WI38 (cell line): Measurements from ENCODE around the gene UNC5B.

Experiments used
- H3K4me3 ChIP-seq: 2 replicates; pipeline ENCODE4 v1.5.1; 2011; ENCODE audit warnings: low read depth, mild to moderate bottlenecking, control low read depth, low read length
- TF ChIP-seq, protein P1 (sequence below): IDR thresholded peaks from 2 replicates; pipeline ENCODE4 v1.5.1; 2012; ENCODE audit warnings: low read depth, mild to moderate bottlenecking, control low read depth, low read length

The UNC5B gene

DNA sequence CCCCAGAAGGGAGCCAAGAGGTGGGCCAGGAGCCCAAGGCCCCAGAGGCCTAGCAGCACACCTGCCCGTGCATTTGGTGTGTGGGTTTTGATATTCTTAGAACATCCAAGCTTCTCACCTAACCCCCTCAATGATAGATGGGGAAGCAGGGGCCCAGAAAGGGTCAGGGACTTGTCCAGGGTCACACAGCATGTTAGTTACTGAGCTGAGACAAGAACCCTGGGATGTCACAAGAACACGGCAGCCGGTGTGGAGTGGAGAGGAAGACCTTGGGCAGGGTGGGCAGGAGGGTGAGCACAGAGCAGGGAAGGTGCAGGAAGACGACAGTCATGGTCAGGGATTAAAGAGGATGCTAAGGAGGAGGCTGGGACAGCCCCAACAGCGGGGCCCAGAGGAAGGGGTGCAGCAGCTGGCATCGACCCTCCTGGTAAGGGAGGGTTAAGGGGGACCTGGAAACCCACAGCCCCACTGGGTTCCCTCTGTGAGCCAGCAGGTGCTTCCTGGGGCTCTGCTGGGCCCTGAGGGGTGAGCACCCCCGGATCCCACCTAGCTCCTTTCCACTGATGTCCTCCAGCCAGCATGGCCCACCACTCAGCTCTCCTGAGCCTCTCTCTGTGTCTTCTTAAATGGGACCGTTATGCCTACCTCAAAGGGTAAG is 44.4 kb downstream of the UNC5B start:
- H3K4me3 ChIP-seq, result no peak overlapping the region
- TF ChIP-seq, protein P1, sequence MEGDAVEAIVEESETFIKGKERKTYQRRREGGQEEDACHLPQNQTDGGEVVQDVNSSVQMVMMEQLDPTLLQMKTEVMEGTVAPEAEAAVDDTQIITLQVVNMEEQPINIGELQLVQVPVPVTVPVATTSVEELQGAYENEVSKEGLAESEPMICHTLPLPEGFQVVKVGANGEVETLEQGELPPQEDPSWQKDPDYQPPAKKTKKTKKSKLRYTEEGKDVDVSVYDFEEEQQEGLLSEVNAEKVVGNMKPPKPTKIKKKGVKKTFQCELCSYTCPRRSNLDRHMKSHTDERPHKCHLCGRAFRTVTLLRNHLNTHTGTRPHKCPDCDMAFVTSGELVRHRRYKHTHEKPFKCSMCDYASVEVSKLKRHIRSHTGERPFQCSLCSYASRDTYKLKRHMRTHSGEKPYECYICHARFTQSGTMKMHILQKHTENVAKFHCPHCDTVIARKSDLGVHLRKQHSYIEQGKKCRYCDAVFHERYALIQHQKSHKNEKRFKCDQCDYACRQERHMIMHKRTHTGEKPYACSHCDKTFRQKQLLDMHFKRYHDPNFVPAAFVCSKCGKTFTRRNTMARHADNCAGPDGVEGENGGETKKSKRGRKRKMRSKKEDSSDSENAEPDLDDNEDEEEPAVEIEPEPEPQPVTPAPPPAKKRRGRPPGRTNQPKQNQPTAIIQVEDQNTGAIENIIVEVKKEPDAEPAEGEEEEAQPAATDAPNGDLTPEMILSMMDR, result no peak

DNA sequence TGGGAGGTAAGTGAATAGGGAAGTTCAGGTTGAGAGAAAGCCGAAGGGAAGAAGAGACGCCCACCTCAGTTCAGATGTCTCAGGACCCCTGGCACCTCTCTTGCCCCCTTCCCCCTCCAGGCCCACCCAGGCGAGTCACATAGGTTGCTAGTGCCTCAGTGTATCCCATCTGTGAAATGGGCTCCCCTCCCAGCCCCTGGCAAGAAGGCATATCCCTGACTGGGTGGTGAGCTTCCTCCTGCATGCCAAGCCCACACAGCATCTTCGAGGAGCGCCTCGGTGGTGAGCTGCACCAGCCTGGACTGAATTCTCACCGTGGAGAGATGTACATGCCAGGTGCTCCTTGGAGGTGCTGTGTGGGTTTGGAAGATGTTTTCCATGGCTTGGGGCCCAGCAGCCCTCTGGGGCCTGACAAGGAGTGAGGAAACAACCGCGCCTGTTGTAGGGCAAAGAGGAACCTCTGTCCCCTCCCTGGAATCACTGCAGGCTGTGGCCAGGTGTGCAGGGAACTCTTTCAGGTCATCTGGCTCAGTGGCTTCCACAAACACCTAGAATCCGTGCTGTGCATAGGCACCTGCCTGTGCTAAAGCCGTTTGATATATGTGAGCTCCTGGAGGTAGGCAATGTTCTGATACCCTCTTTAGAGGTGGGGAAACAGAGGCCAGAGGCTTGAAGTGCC is 45.1 kb downstream of the UNC5B start:
- H3K4me3 ChIP-seq, result no peak overlapping the region
- TF ChIP-seq, protein P1, result no peak

DNA sequence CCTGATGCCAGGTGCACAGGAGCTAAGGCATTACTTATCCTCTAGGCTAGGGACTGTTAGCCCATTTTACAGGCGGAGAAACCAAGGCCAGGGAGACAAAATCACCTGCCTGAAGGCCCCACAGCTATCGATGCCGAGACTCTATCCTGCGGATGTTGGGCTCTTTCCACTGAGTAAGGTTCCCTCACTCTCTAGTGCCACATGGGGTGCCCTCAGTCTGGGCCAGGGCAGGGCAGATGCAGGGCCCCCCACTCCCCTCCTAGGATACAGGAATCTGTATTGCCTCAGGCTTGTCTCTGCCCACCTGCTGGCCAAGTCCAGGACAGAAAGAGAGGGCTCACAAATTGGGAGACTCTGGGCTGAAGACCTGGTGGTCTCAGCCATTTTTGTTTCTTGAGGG is 45.7 kb downstream of the UNC5B start:
- H3K4me3 ChIP-seq, result no peak overlapping the region
- TF ChIP-seq, protein P1, result no peak

DNA sequence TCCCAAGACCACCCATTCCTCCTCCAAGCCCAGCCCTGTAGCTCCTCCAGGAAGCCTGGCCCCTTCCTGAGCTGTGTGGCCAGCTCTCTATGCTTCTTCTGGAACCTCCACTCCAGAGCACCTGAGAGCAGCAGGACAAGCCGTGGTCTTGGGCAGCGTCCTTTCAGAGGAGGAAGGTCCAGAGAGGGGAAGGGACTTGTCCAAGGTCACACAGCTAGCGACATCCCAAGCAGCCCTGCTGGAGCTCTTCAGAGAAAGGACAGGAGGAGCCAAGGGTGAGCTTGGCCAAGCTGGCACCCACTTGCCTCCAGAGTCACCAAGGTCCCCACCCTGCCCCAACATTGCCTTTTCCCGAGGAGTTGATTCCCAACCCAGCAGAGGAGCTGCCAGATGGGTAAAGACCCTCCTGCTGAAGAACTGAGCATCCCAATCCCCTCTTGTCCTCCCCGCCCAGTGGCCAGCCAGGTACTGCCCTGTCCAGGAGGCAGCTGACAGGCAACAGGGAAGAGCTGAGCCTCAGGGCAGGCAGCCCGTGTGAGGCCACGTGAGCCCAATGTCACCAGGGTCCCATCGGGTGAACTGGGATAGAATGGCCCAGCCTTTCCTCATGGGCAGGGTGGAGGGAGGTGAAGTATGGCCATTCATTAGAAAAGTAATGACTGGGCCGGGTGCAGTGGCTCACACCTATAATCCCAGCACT is 46.2 kb downstream of the UNC5B start:
- no peak overlapping the region for H3K4me3 ChIP-seq
- TF ChIP-seq, protein P1, result no peak

DNA sequence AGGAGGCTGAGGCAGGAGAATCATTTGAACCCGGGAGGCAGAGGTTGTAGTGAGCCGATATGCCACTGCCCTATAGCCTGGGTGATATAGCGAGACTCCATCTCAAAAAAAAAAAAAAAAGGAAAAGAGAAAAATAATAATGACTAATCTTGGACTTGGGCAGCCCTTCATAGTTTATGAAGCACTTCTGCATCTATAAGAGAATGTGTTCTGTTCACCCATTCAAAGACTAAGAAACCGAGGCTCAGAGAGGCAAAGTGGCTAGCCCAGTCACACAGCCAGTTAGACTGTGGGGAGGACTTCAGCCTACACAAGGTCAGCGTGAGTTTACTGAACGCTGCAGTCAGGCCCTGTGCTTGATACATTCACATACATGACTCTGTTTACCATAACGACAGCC is 46.9 kb downstream of the UNC5B start:
- no peak overlapping the region for H3K4me3 ChIP-seq
- TF ChIP-seq, protein P1, result no peak

DNA sequence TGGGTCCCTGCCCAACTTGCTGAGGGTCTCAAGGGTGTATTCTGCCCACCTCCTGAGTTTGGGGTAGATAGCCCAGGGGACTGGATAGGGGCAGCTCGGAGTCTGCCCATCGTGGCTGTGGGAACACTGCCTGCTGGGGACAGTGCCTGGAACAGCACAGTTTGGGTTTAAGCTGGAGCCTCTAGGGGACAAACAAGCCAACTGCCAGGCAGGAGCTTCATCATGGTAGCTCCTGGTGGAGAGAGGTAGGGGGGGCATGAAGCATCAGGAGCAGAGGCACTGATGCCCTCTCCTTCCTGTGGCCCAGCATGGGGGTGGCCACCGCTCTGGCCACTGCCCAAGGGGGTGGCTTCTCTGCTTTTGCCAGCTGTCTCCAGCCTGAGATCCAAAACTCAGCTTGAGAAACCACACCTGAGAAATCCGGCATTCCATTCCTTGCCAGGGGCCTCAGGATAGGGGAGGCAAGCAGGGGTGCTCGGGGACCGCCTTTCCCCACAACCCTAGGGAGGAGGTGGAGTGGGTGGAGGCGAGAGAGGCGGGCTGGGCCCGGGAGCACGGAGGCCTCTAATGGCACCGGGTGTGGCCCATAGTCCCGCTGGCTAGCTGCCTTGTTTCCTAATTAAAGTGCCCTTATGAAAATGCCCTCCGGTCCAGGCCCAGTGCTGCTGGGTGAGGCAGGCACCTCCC is 47.6 kb downstream of the UNC5B start:
- no peak overlapping the region for H3K4me3 ChIP-seq
- TF ChIP-seq, protein P1, result no peak
